ELF-1 (cell line): Measurements from ENCODE around the gene RAD52.
"Not testable (repeated sequence)": the region's sequence is repeated elsewhere in the genome, so short reads cannot be mapped to it uniquely, and the experiment has no call there.

Source experiments
- DNase-seq: peaks from one replicate; pipeline ENCODE4 v3.0.0-alpha.2; 2016; ENCODE audit warnings: low read depth, low spot score

Gene RAD52

DNA sequence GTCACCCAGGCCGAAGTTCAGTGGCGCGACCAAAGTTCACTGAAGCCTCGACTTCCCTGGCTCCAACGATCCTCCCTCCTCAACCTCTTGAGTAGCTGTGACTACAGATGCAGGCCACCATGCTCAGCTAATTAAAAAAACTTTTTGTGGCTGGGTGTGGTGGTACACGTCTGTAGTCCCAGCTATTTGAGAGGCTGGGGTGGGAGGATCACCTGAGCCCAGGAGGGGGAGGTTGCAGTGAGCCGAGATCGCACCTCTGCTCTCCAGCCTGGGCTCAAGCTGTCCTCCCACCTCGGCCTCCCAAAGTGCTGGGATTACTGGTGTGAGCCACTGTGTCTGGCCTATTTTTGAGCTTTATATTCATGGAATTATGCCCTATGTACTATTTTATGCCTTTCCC, 18.1 kb upstream of the RAD52 start:
- no peak for DNase-seq

DNA sequence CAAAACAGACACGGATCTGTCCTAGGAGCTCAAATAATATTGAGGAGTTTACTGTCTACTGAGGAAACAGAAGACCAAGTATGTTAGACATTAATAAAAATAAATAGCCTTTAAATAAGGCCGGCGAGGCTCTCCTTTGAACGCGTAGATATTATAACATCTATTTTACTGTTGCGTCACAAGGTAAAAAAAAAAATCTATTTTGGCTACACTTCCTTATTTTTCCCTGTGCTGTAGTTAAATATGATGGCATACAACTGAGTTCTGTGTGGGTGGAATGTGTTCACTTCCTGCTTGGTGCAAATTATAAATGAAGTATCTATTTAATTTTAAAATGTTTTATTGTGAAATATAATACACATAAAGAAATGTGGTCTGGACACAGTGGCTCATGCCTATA, 17.2 kb upstream of the RAD52 start:
- DNase-seq: no peak

GRCh38 chr12:958588-959123, 9.2 kb upstream of the RAD52 start:
- no peak for DNase-seq

DNA sequence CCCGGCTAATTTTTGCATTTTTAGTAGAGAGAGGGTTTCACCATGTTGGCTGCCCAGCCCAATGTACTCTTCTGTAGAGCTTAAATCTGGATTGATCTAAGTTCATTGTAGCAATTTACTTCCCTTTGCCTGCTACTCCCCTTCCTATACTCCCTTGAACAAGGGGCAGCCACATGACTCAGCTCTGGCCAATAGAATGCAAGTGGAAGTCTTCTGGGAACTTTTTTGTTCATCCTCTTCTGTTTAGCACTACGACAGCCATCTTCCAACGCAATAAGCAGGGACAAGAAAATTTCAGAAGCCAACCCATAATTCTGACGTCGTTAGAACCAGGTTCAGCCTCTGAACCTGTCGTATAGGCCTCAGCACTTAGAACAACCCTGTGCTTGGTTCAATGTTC, 6.4 kb upstream of the RAD52 start:
- DNase-seq: no peak

DNA sequence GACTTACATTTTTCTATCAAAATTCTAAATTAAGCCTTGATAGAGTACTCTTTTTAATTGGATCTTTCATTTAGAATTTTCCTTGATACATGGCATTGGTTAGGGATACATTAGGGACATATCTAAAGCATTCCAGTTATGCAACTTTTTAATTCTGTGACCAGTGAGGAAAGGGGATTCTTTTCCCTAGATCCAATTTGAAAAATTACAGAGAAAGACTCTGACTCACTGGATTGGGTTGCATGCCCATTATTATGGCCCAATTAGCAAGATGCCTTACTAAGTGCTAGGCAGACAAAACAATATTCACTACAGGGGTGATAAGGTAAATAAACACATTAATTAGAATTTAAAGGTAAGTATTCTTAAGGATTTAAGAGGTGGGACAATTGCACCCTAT, 5.2 kb upstream of the RAD52 start:
- DNase-seq: no peak

GRCh38 chr12:953776-954175, 4.3 kb upstream of the RAD52 start:
- DNase-seq: no peak

- no peak for DNase-seq
Observed at GRCh38 chr12:951176-951575, 1.7 kb upstream of the RAD52 start.

- DNase-seq: no peak
Observed at GRCh38 chr12:948238-948637, 1.3 kb downstream of the RAD52 start.

DNA sequence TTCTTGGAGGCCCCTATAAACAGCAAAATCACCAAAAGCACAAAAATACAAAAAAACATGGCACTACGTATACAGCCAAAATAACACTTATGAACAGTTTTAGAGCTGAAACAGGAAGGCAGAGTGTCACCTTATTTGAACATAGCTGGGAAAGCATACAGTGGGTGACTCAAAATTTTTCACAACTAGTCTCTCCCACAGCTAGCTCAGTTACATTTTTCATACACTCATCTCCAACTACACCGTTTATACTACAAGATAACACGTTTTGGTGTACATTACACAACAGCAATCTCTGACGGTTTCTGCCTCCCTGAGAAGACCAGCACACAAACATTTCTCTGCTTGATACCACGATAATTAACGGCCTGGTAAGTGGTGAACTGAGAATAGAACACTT, 2.9 kb downstream of the RAD52 start:
- no peak for DNase-seq

DNA sequence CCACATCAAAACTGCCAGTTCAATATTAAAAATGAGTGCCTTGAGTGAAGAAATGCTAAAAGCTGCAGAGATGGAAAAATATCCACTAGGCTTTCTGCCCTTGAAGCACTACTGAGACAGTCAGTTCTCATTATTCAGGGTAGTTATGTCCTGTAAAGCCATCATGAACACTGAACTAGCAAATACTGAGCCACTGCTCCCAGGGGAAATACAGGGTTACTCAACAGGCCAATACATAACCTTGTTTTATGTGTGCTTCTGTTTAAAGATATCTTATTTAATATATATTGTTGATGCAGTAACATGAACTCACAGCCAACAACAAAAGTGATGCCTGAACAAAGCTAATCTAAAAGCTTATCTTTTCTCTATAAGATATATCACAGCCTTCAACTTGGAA, 3.3 kb downstream of the RAD52 start:
- DNase-seq: no peak

DNA sequence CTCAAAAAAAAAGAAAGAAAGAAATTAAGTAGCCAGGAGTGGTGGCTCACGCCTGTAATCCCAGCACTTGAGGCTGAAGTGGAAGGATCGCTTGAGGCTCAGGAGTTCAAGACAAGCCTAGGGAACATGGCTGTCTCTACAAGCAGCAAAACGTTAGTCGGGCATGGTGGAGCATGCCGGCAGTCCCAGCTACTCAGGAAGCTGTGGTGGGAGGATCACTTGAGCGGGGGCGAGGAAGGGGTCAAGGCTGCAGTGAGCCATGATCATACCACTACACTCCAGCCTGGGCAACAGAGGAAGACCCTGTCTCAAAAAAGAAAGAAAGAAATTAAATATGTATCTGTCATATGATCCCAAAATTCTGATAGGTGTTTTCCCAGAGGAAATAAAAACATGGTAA, 5.3 kb downstream of the RAD52 start:
- DNase-seq: no peak

DNA sequence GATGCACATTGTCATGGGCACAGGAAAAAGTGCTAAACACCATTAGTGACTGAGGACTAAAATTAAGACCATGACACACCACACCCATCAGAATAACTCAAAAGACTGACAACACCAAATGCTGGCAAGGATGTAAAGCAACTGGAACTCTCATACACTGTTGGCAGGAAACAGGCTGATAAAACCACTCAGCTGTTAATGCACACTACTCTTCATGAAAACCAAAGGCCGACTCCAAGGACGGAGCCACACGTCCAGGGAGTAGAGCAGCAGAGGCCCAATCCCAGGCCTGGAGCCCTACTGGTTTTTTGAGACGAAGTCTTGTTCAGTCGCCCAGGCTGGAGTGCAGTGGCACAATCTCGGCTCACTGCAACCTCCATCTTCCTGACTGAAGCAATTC, 6.4 kb downstream of the RAD52 start:
- no peak for DNase-seq

- DNase-seq: no peak
Observed at GRCh38 chr12:938810-939209, 10.7 kb downstream of the RAD52 start.

- DNase-seq: no peak
Observed at GRCh38 chr12:936377-937345, 12.8 kb downstream of the RAD52 start.

- not testable (repeated sequence) for DNase-seq
Observed at GRCh38 chr12:935891-936290, 13.6 kb downstream of the RAD52 start.

- DNase-seq: no peak
Observed at GRCh38 chr12:931591-931990, 17.9 kb downstream of the RAD52 start.

DNA sequence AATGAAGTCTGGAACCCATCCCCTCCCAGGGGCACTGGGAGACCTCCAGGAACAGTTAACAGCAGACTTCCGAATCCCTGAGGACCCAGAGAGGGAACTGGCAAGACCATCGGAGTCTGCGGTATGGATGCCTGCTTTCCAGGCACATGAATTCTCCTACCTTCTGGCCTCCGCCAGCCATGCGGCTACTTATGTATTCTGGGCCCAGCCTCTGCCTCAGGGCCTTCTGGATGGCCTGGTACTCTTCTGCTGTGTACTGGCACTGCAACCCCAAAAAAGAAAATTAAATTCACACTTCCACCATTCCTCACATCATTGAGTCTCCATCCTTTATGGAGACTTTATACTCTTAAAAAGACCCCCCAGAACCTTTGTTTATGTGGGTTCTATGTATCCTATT, 18.4 kb downstream of the RAD52 start:
- no peak for DNase-seq

DNA sequence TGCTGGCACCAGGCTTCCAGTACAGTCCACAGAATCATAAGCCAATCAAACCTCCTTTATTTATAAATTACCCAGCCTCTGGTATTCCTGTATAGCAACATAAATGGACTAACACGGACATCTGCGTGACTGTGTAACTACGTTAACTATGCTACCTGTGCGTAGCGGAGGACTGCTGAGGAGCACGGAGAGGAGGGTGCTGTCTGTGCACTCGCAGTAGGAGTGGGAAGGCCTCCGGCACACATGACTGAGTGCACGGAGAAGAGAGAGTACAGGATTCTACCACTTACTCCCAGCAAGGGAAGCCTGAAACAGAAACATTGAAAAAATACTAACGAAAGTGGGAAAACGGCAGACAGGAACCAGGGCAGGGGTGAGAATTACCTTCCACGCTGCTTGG, 22.9 kb downstream of the RAD52 start:
- no peak for DNase-seq

- DNase-seq: no peak
Observed at GRCh38 chr12:922285-922684, 27.2 kb downstream of the RAD52 start.

GRCh38 chr12:920676-921075, 28.8 kb downstream of the RAD52 start:
- no peak for DNase-seq

DNA sequence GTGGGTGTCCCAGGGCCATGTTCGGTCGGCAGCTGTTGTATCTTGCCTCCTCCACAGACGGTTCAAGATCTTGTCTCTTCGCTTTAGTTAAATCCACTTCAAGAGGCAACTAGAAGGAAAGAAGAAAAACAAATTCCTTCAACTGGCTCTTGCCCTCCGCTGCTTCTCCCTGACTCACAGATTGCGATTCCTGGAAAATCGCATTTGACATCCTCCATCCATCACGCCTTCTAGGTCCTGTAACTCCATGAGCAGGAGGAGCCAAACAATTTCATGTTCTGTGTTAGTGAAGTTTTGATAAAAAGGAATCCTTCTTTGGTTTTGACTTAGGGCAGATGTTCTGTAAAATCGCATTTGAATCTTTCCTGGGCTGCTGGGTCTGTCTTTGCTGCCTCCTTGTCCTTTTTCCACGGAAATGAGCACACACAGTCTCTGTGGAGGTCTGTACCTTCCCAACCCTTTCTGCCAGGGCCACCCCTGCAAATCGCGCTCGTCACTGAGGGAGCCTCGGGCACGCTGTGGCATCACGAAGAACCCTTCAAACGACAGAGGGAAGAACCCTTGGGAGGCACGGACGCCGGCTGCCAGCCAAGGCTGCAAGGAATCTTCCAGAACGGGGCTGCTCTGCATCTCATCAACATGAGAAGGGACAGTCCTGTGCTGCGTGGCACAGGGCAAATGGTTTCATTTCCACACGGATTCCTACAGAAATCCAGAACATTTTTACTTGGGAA, 32.6 kb downstream of the RAD52 start:
- no peak for DNase-seq

DNA sequence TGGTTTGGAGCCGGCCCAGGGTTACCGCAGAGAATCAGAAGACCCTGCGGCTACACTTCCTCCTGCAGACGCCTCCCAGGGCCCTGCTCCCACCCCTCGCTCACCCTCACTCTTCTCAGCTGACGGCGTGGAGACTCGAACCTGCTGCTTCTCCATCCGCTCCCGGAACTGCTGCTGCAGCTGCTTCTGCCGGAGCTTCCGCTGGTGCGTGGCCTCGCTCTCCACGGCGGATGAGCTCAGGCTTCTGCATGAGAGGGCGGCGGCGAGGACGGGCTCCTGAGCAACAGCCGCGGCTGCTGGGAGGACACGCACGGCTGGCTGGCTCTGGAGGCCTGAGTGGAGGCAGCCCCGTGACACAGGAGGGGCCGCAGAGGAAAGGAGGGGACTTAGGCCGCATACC, 33.3 kb downstream of the RAD52 start:
- DNase-seq: peak; percentile 14

DNA sequence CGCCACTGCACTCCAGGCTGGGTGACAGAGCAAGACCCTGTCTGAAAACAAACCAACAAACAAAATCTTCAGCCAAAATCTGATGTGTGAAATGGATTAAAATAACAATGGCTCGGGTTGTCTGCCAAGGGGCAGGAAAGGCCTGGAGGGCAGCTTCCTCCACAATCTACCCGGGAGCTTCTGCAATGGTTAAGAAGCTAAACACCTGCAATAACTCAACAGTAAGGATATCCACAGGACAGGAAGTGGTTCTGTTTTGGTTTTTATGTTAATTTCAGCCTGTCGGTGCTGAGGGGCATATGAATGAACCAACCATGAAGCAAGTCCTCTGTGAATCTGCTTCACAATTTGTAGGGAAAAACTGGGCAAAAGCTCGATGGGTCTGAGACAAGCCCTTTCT, 34.4 kb downstream of the RAD52 start:
- DNase-seq: peak; percentile 57
